K562 (cell line): ENCODE results near the gene GASK1B.

Experiments
- HDAC8 ChIP-seq: fragments of 450-650 bp; IDR thresholded peaks from 2 replicates; pipeline ENCODE4 v1.6.1; 2016; ENCODE audit warnings: mild to moderate bottlenecking, missing genetic modification characterization, moderate library complexity, missing compliant biosample characterization
- IRF2 ChIP-seq: sonication (generic); formaldehyde crosslinking; IDR thresholded peaks from 2 replicates; pipeline ENCODE4 v1.8.1; 2022; ENCODE audit warnings: mild to moderate bottlenecking, missing genetic modification reagents
- POLR2A ChIP-seq: fragments of 450-650 bp; conservative IDR thresholded peaks from 2 replicates; pipeline ENCODE4 v1.6.1; 2016
- TF ChIP-seq, protein P1 (sequence below), 3 experiments: IDR thresholded peaks in 2 of 3; conservative IDR thresholded peaks in 1 of 3; 2 replicates each; pipeline ENCODE4 v1.5.1; 2011 to 2012; ENCODE audit warnings: low read length in 3 of 3, mild to moderate bottlenecking in 3 of 3, control low read depth in 2 of 3, improper control_type of control experiment in 1 of 3, inconsistent platforms in 1 of 3, low read depth in 1 of 3, mixed read lengths in 1 of 3, moderate library complexity in 1 of 3; ENCODE audit not compliant: insufficient read depth in 2 of 3
- TF ChIP-seq, protein P2 (sequence below), 2 experiments: IDR thresholded peaks; 2 replicates each; pipeline ENCODE4 v1.6.1; 2012; ENCODE audit warnings: improper control_type of control experiment in 2 of 2, low read depth in 2 of 2, low read length in 2 of 2, borderline replicate concordance in 1 of 2
- TF ChIP-seq, protein P3 (sequence below): fragments of 250-450 bp; sonication (Bioruptor Pico); IDR thresholded peaks from 2 replicates; pipeline ENCODE4 v1.8.0; 2021; ENCODE audit warnings: moderate library complexity, mild to moderate bottlenecking, inconsistent platforms

DNA sequence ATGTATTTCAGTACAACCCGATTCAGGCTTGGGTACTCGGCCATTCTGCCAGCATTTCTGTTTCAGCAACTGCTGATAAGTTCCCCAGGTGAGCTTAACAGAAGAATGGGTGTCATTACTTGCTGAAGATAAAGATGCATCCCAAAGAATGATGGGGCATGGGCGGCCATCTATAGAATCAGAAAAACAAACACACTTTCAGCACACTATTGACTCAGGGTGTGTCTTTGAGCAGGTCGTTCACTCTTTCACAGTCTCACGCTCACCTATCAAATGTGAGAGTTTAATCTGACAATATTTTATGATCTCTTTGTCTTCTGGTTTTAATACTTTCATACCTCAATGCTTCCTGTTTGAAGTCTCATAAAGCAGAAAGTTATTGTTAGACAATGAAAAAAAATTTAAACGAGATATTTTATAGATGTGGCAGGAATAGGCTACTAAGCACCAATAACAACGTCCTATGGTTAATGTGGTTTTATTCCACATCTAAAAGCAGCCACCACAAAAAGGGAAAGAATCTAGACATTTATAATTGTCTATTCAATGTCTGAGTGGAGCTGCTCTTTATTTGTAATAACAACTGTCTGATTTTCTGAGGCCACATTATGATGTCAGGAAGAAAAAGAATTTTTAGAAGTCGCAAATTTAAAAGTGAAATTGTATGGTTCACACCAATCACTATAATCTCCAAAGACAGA is 17.0 kb downstream of the GASK1B start:
- no peak for TF ChIP-seq HDAC8
- TF ChIP-seq POLR2A, result no peak
- TF ChIP-seq, protein P1, sequence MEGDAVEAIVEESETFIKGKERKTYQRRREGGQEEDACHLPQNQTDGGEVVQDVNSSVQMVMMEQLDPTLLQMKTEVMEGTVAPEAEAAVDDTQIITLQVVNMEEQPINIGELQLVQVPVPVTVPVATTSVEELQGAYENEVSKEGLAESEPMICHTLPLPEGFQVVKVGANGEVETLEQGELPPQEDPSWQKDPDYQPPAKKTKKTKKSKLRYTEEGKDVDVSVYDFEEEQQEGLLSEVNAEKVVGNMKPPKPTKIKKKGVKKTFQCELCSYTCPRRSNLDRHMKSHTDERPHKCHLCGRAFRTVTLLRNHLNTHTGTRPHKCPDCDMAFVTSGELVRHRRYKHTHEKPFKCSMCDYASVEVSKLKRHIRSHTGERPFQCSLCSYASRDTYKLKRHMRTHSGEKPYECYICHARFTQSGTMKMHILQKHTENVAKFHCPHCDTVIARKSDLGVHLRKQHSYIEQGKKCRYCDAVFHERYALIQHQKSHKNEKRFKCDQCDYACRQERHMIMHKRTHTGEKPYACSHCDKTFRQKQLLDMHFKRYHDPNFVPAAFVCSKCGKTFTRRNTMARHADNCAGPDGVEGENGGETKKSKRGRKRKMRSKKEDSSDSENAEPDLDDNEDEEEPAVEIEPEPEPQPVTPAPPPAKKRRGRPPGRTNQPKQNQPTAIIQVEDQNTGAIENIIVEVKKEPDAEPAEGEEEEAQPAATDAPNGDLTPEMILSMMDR (IDR thresholded peaks at IDR 0.05 in 2 of 3, conservative IDR thresholded peaks at IDR 0.05 in 1 of 3; ENCODE audit: insufficient read depth in 2 of 3, low read depth in 1 of 3, low read length in 3 of 3), result no peak
- TF ChIP-seq, protein P2, sequence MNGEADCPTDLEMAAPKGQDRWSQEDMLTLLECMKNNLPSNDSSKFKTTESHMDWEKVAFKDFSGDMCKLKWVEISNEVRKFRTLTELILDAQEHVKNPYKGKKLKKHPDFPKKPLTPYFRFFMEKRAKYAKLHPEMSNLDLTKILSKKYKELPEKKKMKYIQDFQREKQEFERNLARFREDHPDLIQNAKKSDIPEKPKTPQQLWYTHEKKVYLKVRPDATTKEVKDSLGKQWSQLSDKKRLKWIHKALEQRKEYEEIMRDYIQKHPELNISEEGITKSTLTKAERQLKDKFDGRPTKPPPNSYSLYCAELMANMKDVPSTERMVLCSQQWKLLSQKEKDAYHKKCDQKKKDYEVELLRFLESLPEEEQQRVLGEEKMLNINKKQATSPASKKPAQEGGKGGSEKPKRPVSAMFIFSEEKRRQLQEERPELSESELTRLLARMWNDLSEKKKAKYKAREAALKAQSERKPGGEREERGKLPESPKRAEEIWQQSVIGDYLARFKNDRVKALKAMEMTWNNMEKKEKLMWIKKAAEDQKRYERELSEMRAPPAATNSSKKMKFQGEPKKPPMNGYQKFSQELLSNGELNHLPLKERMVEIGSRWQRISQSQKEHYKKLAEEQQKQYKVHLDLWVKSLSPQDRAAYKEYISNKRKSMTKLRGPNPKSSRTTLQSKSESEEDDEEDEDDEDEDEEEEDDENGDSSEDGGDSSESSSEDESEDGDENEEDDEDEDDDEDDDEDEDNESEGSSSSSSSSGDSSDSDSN (IDR thresholded peaks at IDR 0.05; ENCODE audit: borderline replicate concordance in 1 of 2, low read depth in 2 of 2, low read length in 2 of 2), result no peak
- TF ChIP-seq, protein P3, sequence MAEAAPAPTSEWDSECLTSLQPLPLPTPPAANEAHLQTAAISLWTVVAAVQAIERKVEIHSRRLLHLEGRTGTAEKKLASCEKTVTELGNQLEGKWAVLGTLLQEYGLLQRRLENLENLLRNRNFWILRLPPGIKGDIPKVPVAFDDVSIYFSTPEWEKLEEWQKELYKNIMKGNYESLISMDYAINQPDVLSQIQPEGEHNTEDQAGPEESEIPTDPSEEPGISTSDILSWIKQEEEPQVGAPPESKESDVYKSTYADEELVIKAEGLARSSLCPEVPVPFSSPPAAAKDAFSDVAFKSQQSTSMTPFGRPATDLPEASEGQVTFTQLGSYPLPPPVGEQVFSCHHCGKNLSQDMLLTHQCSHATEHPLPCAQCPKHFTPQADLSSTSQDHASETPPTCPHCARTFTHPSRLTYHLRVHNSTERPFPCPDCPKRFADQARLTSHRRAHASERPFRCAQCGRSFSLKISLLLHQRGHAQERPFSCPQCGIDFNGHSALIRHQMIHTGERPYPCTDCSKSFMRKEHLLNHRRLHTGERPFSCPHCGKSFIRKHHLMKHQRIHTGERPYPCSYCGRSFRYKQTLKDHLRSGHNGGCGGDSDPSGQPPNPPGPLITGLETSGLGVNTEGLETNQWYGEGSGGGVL (CRISPR knock-in tag), result no peak
- TF ChIP-seq IRF2, result no peak
